PFSK-1 (cell line): Measurements from ENCODE around the gene FAM3B.

ENCODE experiments used
- TAF1 ChIP-seq: IDR thresholded peaks from 2 replicates; pipeline ENCODE4 v1.6.1; 2012; ENCODE audit warnings: low read length, control low read depth, borderline replicate concordance; ENCODE audit not compliant: insufficient read depth
- TF ChIP-seq, protein P1 (sequence below), 2 experiments: IDR thresholded peaks; 2 replicates each; pipeline versions ENCODE4 v1.6.1 to v1.8.0; 2011 to 2012; ENCODE audit warnings: low read depth in 2 of 2, low read length in 2 of 2, control low read depth in 1 of 2, inconsistent platforms in 1 of 2, mild to moderate bottlenecking in 1 of 2, moderate library complexity in 1 of 2; ENCODE audit not compliant: insufficient read depth in 1 of 2

DNA sequence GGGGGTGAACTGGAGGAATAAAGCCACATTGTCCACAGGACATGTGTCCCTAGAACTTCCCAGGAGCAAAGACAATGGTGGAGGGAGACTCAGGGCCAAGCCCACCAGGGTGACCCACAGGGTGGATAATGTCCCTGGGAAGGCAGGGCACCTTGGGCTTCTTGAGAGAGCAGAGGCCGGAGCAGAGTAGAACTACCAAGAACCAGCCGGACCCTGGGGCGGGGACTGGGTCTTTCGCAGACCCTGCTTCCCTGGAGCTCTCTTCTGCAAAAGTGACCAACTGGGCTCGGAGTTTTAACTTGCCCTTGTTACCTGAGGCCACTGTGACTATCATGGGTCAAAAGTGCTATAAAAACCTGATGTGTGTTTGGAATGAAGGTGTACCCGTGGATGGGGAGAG is 875 bp upstream of the FAM3B start:
- no peak for TF ChIP-seq TAF1
- TF ChIP-seq, protein P1, sequence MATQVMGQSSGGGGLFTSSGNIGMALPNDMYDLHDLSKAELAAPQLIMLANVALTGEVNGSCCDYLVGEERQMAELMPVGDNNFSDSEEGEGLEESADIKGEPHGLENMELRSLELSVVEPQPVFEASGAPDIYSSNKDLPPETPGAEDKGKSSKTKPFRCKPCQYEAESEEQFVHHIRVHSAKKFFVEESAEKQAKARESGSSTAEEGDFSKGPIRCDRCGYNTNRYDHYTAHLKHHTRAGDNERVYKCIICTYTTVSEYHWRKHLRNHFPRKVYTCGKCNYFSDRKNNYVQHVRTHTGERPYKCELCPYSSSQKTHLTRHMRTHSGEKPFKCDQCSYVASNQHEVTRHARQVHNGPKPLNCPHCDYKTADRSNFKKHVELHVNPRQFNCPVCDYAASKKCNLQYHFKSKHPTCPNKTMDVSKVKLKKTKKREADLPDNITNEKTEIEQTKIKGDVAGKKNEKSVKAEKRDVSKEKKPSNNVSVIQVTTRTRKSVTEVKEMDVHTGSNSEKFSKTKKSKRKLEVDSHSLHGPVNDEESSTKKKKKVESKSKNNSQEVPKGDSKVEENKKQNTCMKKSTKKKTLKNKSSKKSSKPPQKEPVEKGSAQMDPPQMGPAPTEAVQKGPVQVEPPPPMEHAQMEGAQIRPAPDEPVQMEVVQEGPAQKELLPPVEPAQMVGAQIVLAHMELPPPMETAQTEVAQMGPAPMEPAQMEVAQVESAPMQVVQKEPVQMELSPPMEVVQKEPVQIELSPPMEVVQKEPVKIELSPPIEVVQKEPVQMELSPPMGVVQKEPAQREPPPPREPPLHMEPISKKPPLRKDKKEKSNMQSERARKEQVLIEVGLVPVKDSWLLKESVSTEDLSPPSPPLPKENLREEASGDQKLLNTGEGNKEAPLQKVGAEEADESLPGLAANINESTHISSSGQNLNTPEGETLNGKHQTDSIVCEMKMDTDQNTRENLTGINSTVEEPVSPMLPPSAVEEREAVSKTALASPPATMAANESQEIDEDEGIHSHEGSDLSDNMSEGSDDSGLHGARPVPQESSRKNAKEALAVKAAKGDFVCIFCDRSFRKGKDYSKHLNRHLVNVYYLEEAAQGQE (IDR thresholded peaks at IDR 0.05; ENCODE audit: insufficient read depth in 1 of 2, low read depth in 2 of 2, low read length in 2 of 2): no peak
